GM23338 (cell line): ENCODE data around the gene FHL1. TPM values are rescaled to one million over a fixed set of nuclear protein-coding genes. Genes with fewer than 3 reads are reported as not detected.

Experiments
- ATAC-seq: fragments of 200-7000 bp; cut with Tn5 transposase; 3 replicates; pipeline ENCODE4 v1.9.1; 2020
- DNase-seq: peaks from one replicate; pipeline ENCODE4 v3.0.0-alpha.2; 2015; ENCODE audit warnings: low spot score
- H2AFZ ChIP-seq: fragments of 200-600 bp; sonication (generic); 2 replicates; pipeline ENCODE4 v1.8.0; 2016; ENCODE audit warnings: antibody characterized with exemption, mild to moderate bottlenecking, moderate library complexity
- H3F3A ChIP-seq: fragments of 200-600 bp; sonication (generic); replicated peaks from 2 replicates; pipeline ENCODE4 v1.8.0; 2017; ENCODE audit warnings: antibody characterized with exemption, mixed run types, low read depth
- H3K27ac ChIP-seq: fragments of 200-600 bp; sonication (generic); 2 replicates; pipeline ENCODE4 v1.6.1; 2016; ENCODE audit warnings: low read depth
- H3K27me3 ChIP-seq: fragments of 200-600 bp; sonication (generic); 2 replicates; pipeline ENCODE4 v1.8.0; 2016; ENCODE audit warnings: mild to moderate bottlenecking, mixed run types, moderate library complexity; ENCODE audit not compliant: insufficient read depth
- H3K36me3 ChIP-seq: fragments of 200-600 bp; sonication (generic); 2 replicates; pipeline ENCODE4 v1.8.0; 2016; ENCODE audit warnings: mild to moderate bottlenecking; ENCODE audit not compliant: insufficient read depth
- H3K4me1 ChIP-seq: fragments of 200-600 bp; sonication (generic); 2 replicates; pipeline ENCODE4 v1.8.0; 2016; ENCODE audit warnings: mild to moderate bottlenecking, moderate library complexity; ENCODE audit not compliant: insufficient read depth
- H3K4me2 ChIP-seq: fragments of 200-600 bp; sonication (generic); 2 replicates; pipeline ENCODE4 v1.7.1; 2017; ENCODE audit warnings: mixed run types
- H3K4me3 ChIP-seq: fragments of 200-600 bp; sonication (generic); 2 replicates; pipeline ENCODE4 v1.6.1; 2016; ENCODE audit warnings: mixed run types
- H3K79me2 ChIP-seq: fragments of 200-600 bp; sonication (generic); replicated peaks from 2 replicates; pipeline ENCODE4 v1.8.0; 2017; ENCODE audit warnings: mild to moderate bottlenecking; ENCODE audit not compliant: insufficient read depth
- H3K9me2 ChIP-seq: fragments of 200-600 bp; sonication (generic); 2 replicates; pipeline ENCODE4 v1.8.0; 2017; ENCODE audit not compliant: insufficient read depth
- H4K20me1 ChIP-seq: fragments of 200-600 bp; sonication (generic); replicated peaks from 2 replicates; pipeline ENCODE4 v1.8.0; 2017; ENCODE audit warnings: mild to moderate bottlenecking; ENCODE audit not compliant: insufficient read depth
- H3K27ac Mint-ChIP-seq: 2 replicates; pipeline ENCODE4 v1.8.0; 2020; ENCODE audit warnings: inconsistent platforms, mild to moderate bottlenecking, moderate library complexity, mixed read lengths
- H3K27me3 Mint-ChIP-seq: 3 replicates; pipeline ENCODE4 v1.8.0; 2022; ENCODE audit warnings: low read depth, mild to moderate bottlenecking, moderate library complexity, mixed read lengths, inconsistent platforms; ENCODE audit not compliant: insufficient read depth, poor library complexity
- H3K36me3 Mint-ChIP-seq: 3 replicates; pipeline ENCODE4 v1.8.0; 2021; ENCODE audit warnings: low read depth, mild to moderate bottlenecking, inconsistent platforms, moderate library complexity, mixed read lengths
- H3K4me1 Mint-ChIP-seq: 3 replicates; pipeline ENCODE4 v1.8.0; 2020; ENCODE audit warnings: mild to moderate bottlenecking, inconsistent platforms, mixed read lengths
- H3K4me3 Mint-ChIP-seq: 3 replicates; pipeline ENCODE4 v1.8.0; 2021; ENCODE audit warnings: moderate library complexity, mild to moderate bottlenecking, inconsistent platforms, mixed read lengths
- H3K9me3 Mint-ChIP-seq: 3 replicates; pipeline ENCODE4 v1.8.0; 2020; ENCODE audit warnings: moderate library complexity, mild to moderate bottlenecking, inconsistent platforms, mixed read lengths
- CREB1 ChIP-seq: fragments of 250-450 bp; sonication (Bioruptor Pico); IDR thresholded peaks from 2 replicates; pipeline ENCODE4 v1.5.0; 2020; ENCODE audit warnings: low read depth, mild to moderate bottlenecking, moderate library complexity
- CTCF ChIP-seq, 2 experiments: fragments of 200-600 bp in 1 of 2; sonication (generic) in 1 of 2; conservative IDR thresholded peaks; 2 replicates each; pipeline versions ENCODE4 v1.5.1 to v1.6.1; 2016 to 2017; ENCODE audit warnings: antibody characterized with exemption in 2 of 2, low read depth in 2 of 2, mild to moderate bottlenecking in 2 of 2, moderate library complexity in 1 of 2
- EZH2 ChIP-seq: fragments of 200-600 bp; sonication (generic); IDR thresholded peaks from one replicate; pipeline ENCODE4 v1.8.0; 2017; ENCODE audit warnings: antibody characterized with exemption, mild to moderate bottlenecking, low read depth; ENCODE audit not compliant: unreplicated experiment
- JUNB ChIP-seq: IDR thresholded peaks from one replicate; pipeline ENCODE4 v1.6.1; 2016; ENCODE audit warnings: antibody characterized with exemption; ENCODE audit not compliant: unreplicated experiment
- NANOG ChIP-seq: IDR thresholded peaks from 2 replicates; pipeline ENCODE4 v1.6.1; 2016; ENCODE audit warnings: antibody characterized with exemption, borderline replicate concordance
- POLR2AphosphoS5 ChIP-seq: IDR thresholded peaks from 2 replicates; pipeline ENCODE4 v1.6.1; 2016; ENCODE audit warnings: antibody characterized with exemption, low read depth
- STAT1 ChIP-seq: IDR thresholded peaks from one replicate; pipeline ENCODE4 v1.6.1; 2016; ENCODE audit warnings: antibody characterized with exemption; ENCODE audit not compliant: unreplicated experiment
- ZNF114 ChIP-seq: fragments of 250-450 bp; sonication (Bioruptor Pico); IDR thresholded peaks from 2 replicates; pipeline ENCODE4 v1.5.0; 2020; ENCODE audit warnings: mild to moderate bottlenecking, moderate library complexity
- ZNF331 ChIP-seq: fragments of 250-450 bp; sonication (Bioruptor Pico); IDR thresholded peaks from 2 replicates; pipeline ENCODE4 v1.5.0; 2020; ENCODE audit warnings: low read depth, mild to moderate bottlenecking, moderate library complexity
- polyA plus RNA-seq: library from polyadenylated mRNA; unstranded; fragments of >200 nt; fragmentation: Nextera tagmentation; extraction: Ambion mirVana; gene quantifications from 2 replicates; pipeline ENCODE4 v1.2.1, GENCODE V29; 2016
- total RNA-seq: library from RNA; depleted of rRNA; stranded (reverse); fragments of >200 nt; shearing (Covaris generic); gene quantifications from 2 replicates; pipeline ENCODE4 v1.2.3, GENCODE V29; 2014
- TF ChIP-seq, protein P1 (sequence below): IDR thresholded peaks from one replicate; pipeline ENCODE4 v1.6.1; 2018; ENCODE audit warnings: antibody characterized with exemption; ENCODE audit not compliant: unreplicated experiment
- TF ChIP-seq, protein P2 (sequence below): IDR thresholded peaks from 2 replicates; pipeline ENCODE4 v1.6.1; 2016; ENCODE audit warnings: antibody characterized with exemption

Gene FHL1
- total and polyA plus RNA-seq, 2 experiments from 2014 or later: 47.9 to 60.4 TPM

- no peak for TF ChIP-seq CTCF (conservative IDR thresholded peaks at IDR 0.05; ENCODE audit: low read depth in 2 of 2)
- no peak for TF ChIP-seq NANOG
- TF ChIP-seq ZNF114 (CRISPR knock-in tag): no peak
- no peak for TF ChIP-seq POLR2AphosphoS5
- TF ChIP-seq, protein P1, sequence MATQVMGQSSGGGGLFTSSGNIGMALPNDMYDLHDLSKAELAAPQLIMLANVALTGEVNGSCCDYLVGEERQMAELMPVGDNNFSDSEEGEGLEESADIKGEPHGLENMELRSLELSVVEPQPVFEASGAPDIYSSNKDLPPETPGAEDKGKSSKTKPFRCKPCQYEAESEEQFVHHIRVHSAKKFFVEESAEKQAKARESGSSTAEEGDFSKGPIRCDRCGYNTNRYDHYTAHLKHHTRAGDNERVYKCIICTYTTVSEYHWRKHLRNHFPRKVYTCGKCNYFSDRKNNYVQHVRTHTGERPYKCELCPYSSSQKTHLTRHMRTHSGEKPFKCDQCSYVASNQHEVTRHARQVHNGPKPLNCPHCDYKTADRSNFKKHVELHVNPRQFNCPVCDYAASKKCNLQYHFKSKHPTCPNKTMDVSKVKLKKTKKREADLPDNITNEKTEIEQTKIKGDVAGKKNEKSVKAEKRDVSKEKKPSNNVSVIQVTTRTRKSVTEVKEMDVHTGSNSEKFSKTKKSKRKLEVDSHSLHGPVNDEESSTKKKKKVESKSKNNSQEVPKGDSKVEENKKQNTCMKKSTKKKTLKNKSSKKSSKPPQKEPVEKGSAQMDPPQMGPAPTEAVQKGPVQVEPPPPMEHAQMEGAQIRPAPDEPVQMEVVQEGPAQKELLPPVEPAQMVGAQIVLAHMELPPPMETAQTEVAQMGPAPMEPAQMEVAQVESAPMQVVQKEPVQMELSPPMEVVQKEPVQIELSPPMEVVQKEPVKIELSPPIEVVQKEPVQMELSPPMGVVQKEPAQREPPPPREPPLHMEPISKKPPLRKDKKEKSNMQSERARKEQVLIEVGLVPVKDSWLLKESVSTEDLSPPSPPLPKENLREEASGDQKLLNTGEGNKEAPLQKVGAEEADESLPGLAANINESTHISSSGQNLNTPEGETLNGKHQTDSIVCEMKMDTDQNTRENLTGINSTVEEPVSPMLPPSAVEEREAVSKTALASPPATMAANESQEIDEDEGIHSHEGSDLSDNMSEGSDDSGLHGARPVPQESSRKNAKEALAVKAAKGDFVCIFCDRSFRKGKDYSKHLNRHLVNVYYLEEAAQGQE: no peak
- TF ChIP-seq CREB1 (CRISPR knock-in tag): no peak
- no peak for TF ChIP-seq STAT1
- TF ChIP-seq, protein P2, sequence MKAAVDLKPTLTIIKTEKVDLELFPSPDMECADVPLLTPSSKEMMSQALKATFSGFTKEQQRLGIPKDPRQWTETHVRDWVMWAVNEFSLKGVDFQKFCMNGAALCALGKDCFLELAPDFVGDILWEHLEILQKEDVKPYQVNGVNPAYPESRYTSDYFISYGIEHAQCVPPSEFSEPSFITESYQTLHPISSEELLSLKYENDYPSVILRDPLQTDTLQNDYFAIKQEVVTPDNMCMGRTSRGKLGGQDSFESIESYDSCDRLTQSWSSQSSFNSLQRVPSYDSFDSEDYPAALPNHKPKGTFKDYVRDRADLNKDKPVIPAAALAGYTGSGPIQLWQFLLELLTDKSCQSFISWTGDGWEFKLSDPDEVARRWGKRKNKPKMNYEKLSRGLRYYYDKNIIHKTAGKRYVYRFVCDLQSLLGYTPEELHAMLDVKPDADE: no peak
These were observed 73.2 kb downstream of the FHL1 start (continued) for GRCh38 chrX:136220540-136220939.

GRCh38 chrX:136220951-136221350 lies 73.6 kb downstream of the FHL1 start:
- H3K4me1 Mint-ChIP-seq: no peaks in the 10 kb centered on the region
- TF ChIP-seq POLR2AphosphoS5 (no peak), CTCF (conservative IDR thresholded peaks at IDR 0.05; ENCODE audit: low read depth in 2 of 2) (no peak), ZNF331 (no peak), NANOG (no peak), CREB1 (CRISPR knock-in tag) (no peak), JUNB (no peak), STAT1 (no peak), EZH2 (no peak)
- TF ChIP-seq, protein P2: no peak
- TF ChIP-seq, protein P1: no peak

More at GRCh38 chrX:136220951-136221350, 73.6 kb downstream of the FHL1 start:
- Histone ChIP-seq H3K4me1 (no peaks in the 10 kb centered on the region), H3K27ac (no peak overlapping the region), H3K9me2 (no peaks in the 10 kb centered on the region), H2AFZ (no peak overlapping the region), H3K79me2 (no peaks in the 10 kb centered on the region), H3K4me2 (no peak overlapping the region), H3F3A (no peaks in the 10 kb centered on the region), H3K36me3 (no peaks in the 10 kb centered on the region), H3K4me3 (no peak overlapping the region), H4K20me1 (no peaks in the 10 kb centered on the region), H3K27me3 (no peaks in the 10 kb centered on the region)
- DNase-seq (no peak), ATAC-seq (no peak)
- Mint-ChIP-seq H3K36me3 (peaks cover 42% of the 10 kb centered on the region), H3K4me3 (no peak overlapping the region), H3K9me3 (no peaks in the 10 kb centered on the region), H3K27ac (no peak overlapping the region), H3K27me3 (peaks cover 3% of the 10 kb centered on the region)
